C4-2B (cell line): ENCODE data around the gene NAV2.
A peak's percentile ranks its signal among the peaks of the same experiment; 100 is the strongest.

Experiments used
- H3K27ac ChIP-seq: fragments of 450-650 bp; 2 replicates; pipeline ENCODE4 v1.5.1; 2017
- CTCF ChIP-seq: fragments of 450-650 bp; conservative IDR thresholded peaks from 2 replicates; pipeline ENCODE4 v1.5.1; 2017; ENCODE audit warnings: mild to moderate bottlenecking
- ZFX ChIP-seq: fragments of 450-650 bp; IDR thresholded peaks from 2 replicates; pipeline ENCODE4 v1.6.1; 2017

NAV2 gene

GRCh38 chr11:19739872-19740271 is 27.2 kb downstream of the NAV2 start:
- TF ChIP-seq CTCF = peak; percentile 23
- no peak for TF ChIP-seq ZFX
- no peak overlapping the region for H3K27ac ChIP-seq

GRCh38 chr11:19740586-19740985 is 27.9 kb downstream of the NAV2 start:
- TF ChIP-seq CTCF (no peak), ZFX (no peak)
- no peak overlapping the region for H3K27ac ChIP-seq

GRCh38 chr11:19742588-19743292 is 30.1 kb downstream of the NAV2 start:
- TF ChIP-seq ZFX (no peak), CTCF (peak; percentile 87)
- H3K27ac ChIP-seq = no peak overlapping the region

- TF ChIP-seq CTCF (no peak), ZFX (no peak)
- H3K27ac ChIP-seq = no peak overlapping the region
These were observed 31.0 kb downstream of the NAV2 start for GRCh38 chr11:19743622-19744021.

- no peak overlapping the region for H3K27ac ChIP-seq
These were observed 31.5 kb downstream of the NAV2 start for GRCh38 chr11:19744130-19744529.

GRCh38 chr11:19746086-19746485 is 33.4 kb downstream of the NAV2 start:
- H3K27ac ChIP-seq = no peak overlapping the region
- TF ChIP-seq ZFX (no peak), CTCF (no peak)

More at GRCh38 chr11:19744130-19744529, 31.5 kb downstream of the NAV2 start:
- TF ChIP-seq ZFX (no peak), CTCF (no peak)

GRCh38 chr11:19747634-19748033 is 35.0 kb downstream of the NAV2 start:
- no peak for TF ChIP-seq ZFX
- no peak for TF ChIP-seq CTCF
- H3K27ac ChIP-seq = no peak overlapping the region
